T-helper 1 cell treated with Interleukin-12 subunit alpha and Interleukin-12 subunit beta and Interleukin-4 antibody, amounts not matched to agents 30 ng/mL and 1 ng/mL, for 36 hours (primary cell): ENCODE results near the gene GNA14. TPM values are rescaled to one million over a fixed set of nuclear protein-coding genes. Genes with fewer than 3 reads are reported as not detected.

Experiments used
- intact Hi-C: fragments of 100-400 bp; cut with micrococcal nuclease; formaldehyde crosslinking; loops from one replicate; pipeline ENCODE4 v1.15.1; 2024
- total RNA-seq: library from RNA; stranded (reverse); gene quantifications from 2 replicates; pipeline ENCODE4 v1.2.3, GENCODE V29; 2022

The GNA14 gene
- total RNA-seq, 1 donor from 2014 or later = not detected

GRCh38 chr9:77541055-77541454 lies 107.1 kb downstream of the GNA14 start:
- intact Hi-C loops = no loop called here

- intact Hi-C loops = no loop called here
These were observed 113.6 kb downstream of the GNA14 start for GRCh38 chr9:77534376-77535057.

- intact Hi-C loops = no loop called here
These were observed 114.5 kb downstream of the GNA14 start for GRCh38 chr9:77533671-77534070.

GRCh38 chr9:77532607-77533006 lies 115.5 kb downstream of the GNA14 start:
- intact Hi-C loops = no loop called here

GRCh38 chr9:77531400-77531799 lies 116.7 kb downstream of the GNA14 start:
- intact Hi-C loops = no loop called here

- intact Hi-C loops = no loop called here
These were observed 124.2 kb downstream of the GNA14 start for GRCh38 chr9:77523891-77524290.

GRCh38 chr9:77521091-77521490 lies 127.0 kb downstream of the GNA14 start:
- intact Hi-C loops = no loop called here

GRCh38 chr9:77518688-77519087 lies 129.4 kb downstream of the GNA14 start:
- intact Hi-C loops = no loop called here

GRCh38 chr9:77516781-77517180 lies 131.3 kb downstream of the GNA14 start:
- intact Hi-C loops = no loop called here

- intact Hi-C loops = no loop called here
These were observed 133.0 kb downstream of the GNA14 start for GRCh38 chr9:77514886-77515711.

GRCh38 chr9:77513457-77513856 lies 134.7 kb downstream of the GNA14 start:
- intact Hi-C loops = no loop called here

GRCh38 chr9:77512876-77513275 lies 135.2 kb downstream of the GNA14 start:
- intact Hi-C loops = no loop called here

- intact Hi-C loops = no loop called here
These were observed 136.6 kb downstream of the GNA14 start for GRCh38 chr9:77511525-77511924.

GRCh38 chr9:77510666-77511065 lies 137.5 kb downstream of the GNA14 start:
- intact Hi-C loops = no loop called here

GRCh38 chr9:77508396-77508795 lies 139.7 kb downstream of the GNA14 start:
- intact Hi-C loops = no loop called here

GRCh38 chr9:77507212-77507961 lies 140.7 kb downstream of the GNA14 start:
- intact Hi-C loops = no loop called here

- intact Hi-C loops = no loop called here
These were observed 142.9 kb downstream of the GNA14 start for GRCh38 chr9:77505232-77505631.

GRCh38 chr9:77502568-77502967 lies 145.6 kb downstream of the GNA14 start:
- intact Hi-C loops = no loop called here

- intact Hi-C loops = no loop called here
These were observed 149.2 kb downstream of the GNA14 start for GRCh38 chr9:77498891-77499290.

GRCh38 chr9:77497322-77498198 lies 150.6 kb downstream of the GNA14 start:
- intact Hi-C loops = no loop called here
